DLD1 (cell line): Measurements from ENCODE around the gene SH3GL3.

Experiments
- in situ Hi-C: cut with HindIII; loops from 2 replicates; pipeline ENCODE4 v1.10.0; 2017; ENCODE audit warnings: low sequenced_read_pairs

The SH3GL3 gene

GRCh38 chr15:83446904-83447709 lies at the start of gene SH3GL3:
Gene SH3GL3 (plus strand): TSS chr15:83447341. CDS start chr15:83447534, 193 bp downstream.
- in situ Hi-C loops: no loop called here

- in situ Hi-C loops: no loop called here
Observed at GRCh38 chr15:83398626-83399025, 48.5 kb upstream of the SH3GL3 start.

- in situ Hi-C loops: no loop called here
Observed at GRCh38 chr15:83404121-83404520, 43.0 kb upstream of the SH3GL3 start.

GRCh38 chr15:83410532-83410931 lies 36.6 kb upstream of the SH3GL3 start:
- in situ Hi-C loops: no loop called here

- in situ Hi-C loops: no loop called here
Observed at GRCh38 chr15:83413054-83413719, 34.0 kb upstream of the SH3GL3 start.

GRCh38 chr15:83422081-83422480 lies 25.1 kb upstream of the SH3GL3 start:
- in situ Hi-C loops: no loop called here

- in situ Hi-C loops: no loop called here
Observed at GRCh38 chr15:83422541-83422940, 24.6 kb upstream of the SH3GL3 start.

- in situ Hi-C loops: no loop called here
Observed at GRCh38 chr15:83424101-83424500, 23.0 kb upstream of the SH3GL3 start.

- in situ Hi-C loops: no loop called here
Observed at GRCh38 chr15:83430441-83430840, 16.7 kb upstream of the SH3GL3 start.

GRCh38 chr15:83431521-83431920 lies 15.6 kb upstream of the SH3GL3 start:
- in situ Hi-C loops: no loop called here

GRCh38 chr15:83435202-83435601 lies 11.9 kb upstream of the SH3GL3 start:
- in situ Hi-C loops: no loop called here

- in situ Hi-C loops: no loop called here
Observed at GRCh38 chr15:83435782-83436181, 11.4 kb upstream of the SH3GL3 start.

GRCh38 chr15:83436513-83437158 lies 10.5 kb upstream of the SH3GL3 start:
- in situ Hi-C loops: no loop called here

GRCh38 chr15:83443076-83443847 lies 3.9 kb upstream of the SH3GL3 start:
- in situ Hi-C loops: no loop called here

- in situ Hi-C loops: no loop called here
Observed at GRCh38 chr15:83444936-83445335, 2.2 kb upstream of the SH3GL3 start.

GRCh38 chr15:83445643-83446042 lies 1.5 kb upstream of the SH3GL3 start:
- in situ Hi-C loops: no loop called here

- in situ Hi-C loops: no loop called here
Observed at GRCh38 chr15:83446417-83446816, 724 bp upstream of the SH3GL3 start.

- in situ Hi-C loops: no loop called here
Observed at GRCh38 chr15:83449250-83449671, 2.1 kb downstream of the SH3GL3 start.

- in situ Hi-C loops: no loop called here
Observed at GRCh38 chr15:83449937-83450506, 2.9 kb downstream of the SH3GL3 start.

GRCh38 chr15:83457149-83457548 lies 10.0 kb downstream of the SH3GL3 start:
- in situ Hi-C loops: no loop called here

GRCh38 chr15:83458381-83458780 lies 11.2 kb downstream of the SH3GL3 start:
- in situ Hi-C loops: no loop called here
